KOPT-K1 (cell line): ENCODE measurements around the gene CNFN.

Experiments used
- H3K27ac ChIP-seq: fragments of 200-600 bp; sonication (generic); 2 replicates; pipeline ENCODE4 v1.5.1; 2016; ENCODE audit warnings: antibody characterized with exemption, mild to moderate bottlenecking, low read depth, low read length; ENCODE audit not compliant: poor library complexity, severe bottlenecking
- H3K36me3 ChIP-seq: fragments of 200-600 bp; sonication (generic); 2 replicates; pipeline ENCODE4 v1.5.1; 2017; ENCODE audit warnings: antibody characterized with exemption, mild to moderate bottlenecking, low read length, moderate library complexity; ENCODE audit not compliant: insufficient read depth
- H3K9me3 ChIP-seq: fragments of 200-600 bp; sonication (generic); 2 replicates; pipeline ENCODE4 v1.5.1; 2017; ENCODE audit warnings: antibody characterized with exemption, low read length, mild to moderate bottlenecking; ENCODE audit not compliant: insufficient read depth, poor library complexity, severe bottlenecking

CNFN gene, protein sequence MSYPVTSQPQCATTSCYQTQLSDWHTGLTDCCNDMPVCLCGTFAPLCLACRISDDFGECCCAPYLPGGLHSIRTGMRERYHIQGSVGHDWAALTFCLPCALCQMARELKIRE

GRCh38 chr19:42389899-42390298 lies at the start of gene CNFN:
TSS of gene CNFN (minus strand) at chr19:42390297. CDS start at chr19:42389037, 1,260 bp downstream.
- no peak within 1 kb of the TSS for H3K27ac ChIP-seq
- H3K36me3 ChIP-seq, result no peaks in the 10 kb centered on the region
- H3K9me3 ChIP-seq, result no peaks in the 10 kb centered on the region

GRCh38 chr19:42436006-42436405 lies 45.9 kb upstream of the CNFN start:
- Histone ChIP-seq H3K27ac (no peak overlapping the region), H3K36me3 (no peaks in the 10 kb centered on the region), H3K9me3 (no peaks in the 10 kb centered on the region)

DNA sequence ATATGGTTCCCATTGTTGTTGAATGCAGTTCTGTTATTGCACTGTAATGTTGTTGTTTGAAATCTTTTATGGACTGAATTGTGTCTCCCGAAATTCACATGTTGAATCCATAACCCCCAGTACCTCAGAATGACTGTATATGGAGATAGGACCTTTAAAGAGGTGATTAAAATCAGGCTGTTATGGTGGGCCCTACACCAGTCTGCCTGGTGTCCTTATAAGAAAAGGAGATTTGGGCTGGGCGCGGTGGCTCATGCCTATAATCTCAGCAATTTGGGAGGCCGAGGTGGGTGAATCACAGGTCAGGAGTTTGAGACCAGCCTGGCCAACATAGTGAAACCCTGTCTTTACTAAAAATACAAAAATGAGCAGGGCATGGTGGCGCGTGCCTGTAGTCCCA lies 45.2 kb upstream of the CNFN start:
- Histone ChIP-seq H3K9me3 (no peaks in the 10 kb centered on the region), H3K27ac (no peak overlapping the region), H3K36me3 (no peaks in the 10 kb centered on the region)

GRCh38 chr19:42433503-42434260 lies 43.6 kb upstream of the CNFN start:
- H3K27ac ChIP-seq, result no peak overlapping the region

GRCh38 chr19:42431486-42431885 lies 41.4 kb upstream of the CNFN start:
- Histone ChIP-seq H3K36me3 (no peaks in the 10 kb centered on the region), H3K9me3 (no peaks in the 10 kb centered on the region), H3K27ac (no peak overlapping the region)

More at GRCh38 chr19:42433503-42434260, 43.6 kb upstream of the CNFN start:
- Histone ChIP-seq H3K36me3 (no peaks in the 10 kb centered on the region), H3K9me3 (no peaks in the 10 kb centered on the region)

DNA sequence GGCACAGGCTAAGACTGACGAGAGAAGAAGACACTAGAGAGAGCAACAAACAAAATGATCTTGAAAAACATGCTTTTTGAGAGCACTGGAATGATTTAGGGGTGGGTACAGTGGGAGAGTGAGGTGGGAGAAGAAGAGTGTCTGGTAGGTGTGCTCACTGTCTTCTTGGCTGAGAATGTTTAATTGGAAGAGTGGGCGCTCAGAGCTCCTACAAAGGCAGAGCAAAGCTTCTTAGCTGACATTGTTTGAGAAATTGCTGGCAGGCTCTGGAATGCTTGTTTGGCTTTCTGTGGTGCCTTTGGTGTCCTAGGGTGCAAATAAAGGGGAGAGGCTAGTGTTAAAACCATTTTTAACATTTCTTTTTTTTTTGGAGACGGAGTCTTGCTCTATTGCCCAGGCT lies 38.6 kb upstream of the CNFN start:
- no peaks in the 10 kb centered on the region for H3K36me3 ChIP-seq
- no peak overlapping the region for H3K27ac ChIP-seq
- no peaks in the 10 kb centered on the region for H3K9me3 ChIP-seq

DNA sequence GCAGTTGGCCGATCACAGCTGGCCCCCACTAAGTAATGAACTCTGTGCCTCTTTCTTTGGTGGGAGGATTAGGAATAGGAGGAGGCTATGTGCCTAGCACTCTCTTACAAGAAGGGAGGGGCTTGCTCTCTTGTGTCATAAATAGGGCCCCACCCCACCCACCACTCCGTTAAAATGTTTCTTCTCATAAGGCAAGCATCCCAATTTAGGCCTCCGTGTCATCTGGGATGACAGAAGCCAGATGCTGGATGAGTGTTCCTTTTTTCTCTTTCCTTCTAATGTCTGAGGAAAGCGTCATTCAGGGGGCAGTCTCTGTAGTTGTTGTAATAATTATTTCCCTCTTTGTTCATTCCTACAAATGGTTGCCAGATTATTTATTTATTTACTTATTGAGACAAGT lies 37.2 kb upstream of the CNFN start, which contains the start of gene LIPE:
Gene LIPE (minus strand): TSS at position 76 of the 400 bp plus-strand sequence. CDS start 239 bp downstream, outside the sequence.
- H3K9me3 ChIP-seq, result no peaks in the 10 kb centered on the region
- H3K36me3 ChIP-seq, result no peaks in the 10 kb centered on the region
- H3K27ac ChIP-seq, result no peak within 1 kb of the TSS

GRCh38 chr19:42426643-42427042 lies 36.5 kb upstream of the CNFN start:
- H3K36me3 ChIP-seq, result no peaks in the 10 kb centered on the region

GRCh38 chr19:42424712-42425131 lies 34.6 kb upstream of the CNFN start:
- Histone ChIP-seq H3K27ac (no peak overlapping the region), H3K36me3 (no peaks in the 10 kb centered on the region), H3K9me3 (no peaks in the 10 kb centered on the region)

More at GRCh38 chr19:42426643-42427042, 36.5 kb upstream of the CNFN start:
- Histone ChIP-seq H3K27ac (no peak overlapping the region), H3K9me3 (no peaks in the 10 kb centered on the region)

GRCh38 chr19:42424345-42424707 lies 34.2 kb upstream of the CNFN start:
- Histone ChIP-seq H3K27ac (no peak overlapping the region), H3K36me3 (no peaks in the 10 kb centered on the region), H3K9me3 (no peaks in the 10 kb centered on the region)

GRCh38 chr19:42423462-42424344 lies 33.6 kb upstream of the CNFN start:
- Histone ChIP-seq H3K27ac (peak overlapping the region; percentile 51), H3K36me3 (no peaks in the 10 kb centered on the region), H3K9me3 (no peaks in the 10 kb centered on the region)

DNA sequence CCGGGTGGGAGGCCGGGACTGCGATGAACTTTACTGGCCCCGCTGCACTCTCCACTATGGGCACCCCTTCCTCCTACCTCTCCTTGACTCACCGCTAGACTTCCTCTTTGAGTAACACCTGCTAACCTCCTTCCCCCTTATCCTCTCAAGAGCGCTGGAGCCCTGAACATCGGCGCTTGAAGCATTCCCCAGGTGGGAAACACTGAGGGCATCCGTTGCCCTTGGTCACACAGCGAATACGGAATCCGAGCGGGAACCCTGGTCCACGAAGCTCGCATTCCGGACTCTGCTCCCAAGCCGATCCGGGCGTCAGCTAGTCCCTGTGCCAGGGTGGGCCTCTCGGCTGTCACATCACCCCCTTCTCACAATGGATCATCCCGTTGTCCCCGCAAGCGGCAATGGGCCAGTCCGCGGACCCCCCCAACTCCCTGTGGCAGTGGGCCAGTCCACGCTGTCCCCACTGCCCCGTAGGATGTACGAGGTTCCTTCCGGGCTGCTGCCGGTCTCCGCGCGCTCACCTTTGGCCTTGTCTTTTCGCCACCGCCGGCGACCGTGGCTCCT lies 32.9 kb upstream of the CNFN start:
- H3K9me3 ChIP-seq, result no peaks in the 10 kb centered on the region
- no peaks in the 10 kb centered on the region for H3K36me3 ChIP-seq
- peak overlapping the region; percentile 51 for H3K27ac ChIP-seq

- H3K36me3 ChIP-seq, result no peaks in the 10 kb centered on the region
- peak overlapping the region; percentile 51 for H3K27ac ChIP-seq
- H3K9me3 ChIP-seq, result no peaks in the 10 kb centered on the region
Observed at GRCh38 chr19:42422092-42422900, 32.2 kb upstream of the CNFN start.

- H3K36me3 ChIP-seq, result no peaks in the 10 kb centered on the region
- no peak overlapping the region for H3K27ac ChIP-seq
- H3K9me3 ChIP-seq, result no peaks in the 10 kb centered on the region
Observed at GRCh38 chr19:42421591-42422031, 31.5 kb upstream of the CNFN start.
